ENCODE results near the gene TBC1D2B. TPM values are rescaled to one million over a fixed set of nuclear protein-coding genes. Genes with fewer than 3 reads are reported as not detected.
"Not testable (repeated sequence)": the region's sequence is repeated elsewhere in the genome, so short reads cannot be mapped to it uniquely, and the experiment has no call there.

TBC1D2B gene
- total and polyA plus RNA-seq, 8 donors: 9.3 to 61.7 (median 38.8) TPM

- WGBS, 5 donors: 85 to 98% (median 95%) methylated on average over 8 of the region's 8 CpGs
- no peaks in the 10 kb centered on the region for H3K9me3 ChIP-seq
- H3K36me3 ChIP-seq: peaks cover 27 to 73% (median 71%) of the 10 kb centered on the region in 4 donors
- no peaks in the 10 kb centered on the region for H3K27me3 ChIP-seq
- peaks cover 24 to 54% (median 41%) of the 10 kb centered on the region in 4 donors for H3K4me1 ChIP-seq
- intact Hi-C loops (cut with DNase I; ENCODE audit: low total_unique reads): no loop called here
- no peak for DNase-seq
- no peak overlapping the region for H3K27ac ChIP-seq
- TF ChIP-seq POLR2AphosphoS5 (IDR thresholded peaks at IDR 0.05): no peak
- no peak for TF ChIP-seq EP300 (IDR thresholded peaks at IDR 0.05)
- no peak for TF ChIP-seq CTCF (IDR thresholded peaks at IDR 0.05)
- no peak for TF ChIP-seq POLR2A (IDR thresholded peaks at IDR 0.05)
- no peak overlapping the region for H3K4me3 ChIP-seq
These were observed 78.9 kb downstream of the TBC1D2B start for GRCh38 chr15:77998592-77998991.

DNA sequence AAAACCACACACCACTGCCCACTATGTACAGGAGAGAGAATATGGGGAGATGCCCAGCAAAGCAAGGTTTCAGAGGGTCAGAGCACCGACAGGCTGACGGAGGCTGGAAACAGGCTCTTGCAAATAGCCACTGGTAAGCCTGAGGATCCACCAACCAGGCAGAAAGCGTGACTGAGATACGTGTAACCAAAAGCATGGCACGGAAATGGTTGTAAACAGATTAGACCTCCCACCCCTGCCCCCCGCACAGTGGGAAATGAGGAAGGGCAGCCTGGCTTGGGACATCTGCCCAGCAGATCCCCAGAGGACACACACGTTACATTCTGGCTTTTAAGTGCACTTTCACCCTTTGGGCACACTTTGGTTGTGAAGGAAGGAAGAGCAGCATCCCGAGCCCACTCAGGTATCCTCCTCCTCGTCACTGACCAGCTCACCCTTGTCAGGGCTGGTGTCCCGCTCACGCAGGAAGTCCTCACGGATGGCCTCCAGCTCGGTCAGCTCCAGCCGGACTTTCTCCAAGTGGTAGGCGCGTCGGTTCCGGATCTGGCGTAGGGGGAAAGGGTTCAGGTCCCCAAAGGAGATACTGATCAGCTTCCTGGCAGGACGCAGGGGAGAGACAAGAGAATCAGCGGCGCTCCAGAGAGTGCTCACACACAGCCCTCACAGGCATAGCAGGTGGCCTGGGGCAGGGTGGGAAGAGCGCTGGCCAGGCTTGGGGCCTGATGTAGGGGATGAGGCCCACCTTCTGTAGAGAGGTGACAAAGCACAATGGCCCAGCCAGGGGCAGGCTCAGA is 79.6 kb downstream of the TBC1D2B start:
- 88 to 96% (median 92%) methylated on average over 13 to 23 of the region's 23 CpGs for WGBS, 5 donors
- intact Hi-C loops (cut with DNase I; ENCODE audit: low total_unique reads); H3K9me3 ChIP-seq; DNase-seq; H3K27me3 ChIP-seq; H3K4me3 ChIP-seq: not testable (repeated sequence)
- Histone ChIP-seq H3K4me1 (peaks cover 26 to 56% (median 41%) of the 10 kb centered on the region in 4 donors), H3K36me3 (peaks cover 22 to 71% (median 65%) of the 10 kb centered on the region in 4 donors), H3K27ac (peak overlapping the region in 1 of 5 donors; percentile 34)

DNA sequence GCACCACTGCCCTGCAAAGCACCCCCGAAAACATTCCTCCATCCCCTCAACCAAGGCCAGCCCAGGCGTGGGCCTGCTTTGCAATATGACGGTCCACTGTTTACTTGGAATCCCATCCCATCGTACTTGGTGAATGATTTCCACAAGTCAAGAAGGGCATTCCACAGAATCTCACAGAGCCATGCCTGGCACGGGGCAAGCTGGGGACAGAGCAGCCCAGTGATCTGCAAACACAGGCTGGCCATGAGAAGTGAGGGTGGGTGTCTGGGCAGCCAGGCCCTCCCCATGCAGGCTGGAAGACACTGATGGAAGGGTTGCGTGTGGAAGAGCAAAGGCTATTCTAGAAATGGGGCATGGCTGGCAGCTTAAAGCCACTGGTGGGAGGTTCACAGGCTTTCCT is 80.3 kb downstream of the TBC1D2B start:
- peaks cover 30 to 62% (median 45%) of the 10 kb centered on the region in 4 donors for H3K4me1 ChIP-seq
- H3K9me3 ChIP-seq; DNase-seq; H3K4me3 ChIP-seq; intact Hi-C loops (cut with DNase I; ENCODE audit: low total_unique reads); H3K27me3 ChIP-seq: not testable (repeated sequence)
- H3K27ac ChIP-seq: peak overlapping the region in 3 of 5 donors; percentile 22 to 46 (median 34)
- 83 to 97% (median 94%) methylated on average over 5 to 6 of the region's 6 CpGs for WGBS, 5 donors
- peaks cover 15 to 63% (median 57%) of the 10 kb centered on the region in 4 donors for H3K36me3 ChIP-seq

- intact Hi-C loops (cut with DNase I; ENCODE audit: low total_unique reads); H3K4me3 ChIP-seq; DNase-seq; H3K27me3 ChIP-seq; H3K9me3 ChIP-seq: not testable (repeated sequence)
- Histone ChIP-seq H3K27ac (peak overlapping the region in 3 of 5 donors; percentile 22 to 46 (median 34)), H3K36me3 (peaks cover 13 to 58% (median 53%) of the 10 kb centered on the region in 4 donors), H3K4me1 (peaks cover 35 to 67% (median 49%) of the 10 kb centered on the region in 4 donors)
- 62 to 88% (median 81%) methylated on average over 4 of the region's 4 CpGs for WGBS, 5 donors
These were observed 80.8 kb downstream of the TBC1D2B start for GRCh38 chr15:77996713-77997171.

- H3K9me3 ChIP-seq; DNase-seq; H3K27me3 ChIP-seq; intact Hi-C loops (cut with DNase I; ENCODE audit: low total_unique reads); H3K4me3 ChIP-seq: not testable (repeated sequence)
- Histone ChIP-seq H3K4me1 (peaks cover 40 to 72% (median 54%) of the 10 kb centered on the region in 4 donors), H3K36me3 (peaks cover 13 to 53% (median 47%) of the 10 kb centered on the region in 4 donors), H3K27ac (peak overlapping the region in 2 of 5 donors; percentile 8 to 34)
- WGBS, 5 donors: 66 to 82% (median 72%) methylated on average over 5 to 8 of the region's 8 CpGs
These were observed 81.3 kb downstream of the TBC1D2B start for GRCh38 chr15:77996226-77996625.

DNA sequence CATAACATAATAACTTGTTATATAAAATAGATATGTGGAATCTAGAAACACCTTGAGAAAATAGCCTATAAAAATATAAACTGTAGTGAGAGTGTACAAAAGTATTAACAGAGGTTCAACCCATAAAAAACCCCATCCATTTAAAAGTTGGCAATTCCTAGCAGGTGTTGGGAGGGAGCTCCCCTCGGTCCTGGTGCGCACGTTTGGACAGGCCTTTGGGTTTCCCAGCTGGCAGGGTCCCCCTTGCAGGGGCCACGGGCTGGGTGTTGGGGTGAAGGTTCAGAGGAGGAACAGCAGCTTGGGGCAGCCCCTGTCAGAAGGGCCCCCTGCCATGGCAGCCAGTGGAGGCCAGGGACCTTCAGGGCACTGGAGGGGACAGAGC is 82.0 kb downstream of the TBC1D2B start:
- H3K27ac ChIP-seq: peak overlapping the region in 2 of 5 donors; percentile 81 to 82
- peaks cover 13 to 46% (median 40%) of the 10 kb centered on the region in 4 donors for H3K36me3 ChIP-seq
- intact Hi-C loops (cut with DNase I; ENCODE audit: low total_unique reads); DNase-seq; H3K4me3 ChIP-seq; H3K27me3 ChIP-seq; H3K9me3 ChIP-seq: not testable (repeated sequence)
- peaks cover 45 to 73% (median 55%) of the 10 kb centered on the region in 4 donors for H3K4me1 ChIP-seq
- WGBS, 5 donors: 57 to 87% (median 79%) methylated on average over 3 to 4 of the region's 4 CpGs

Data from stomach (tissue), 9 donors.